GM12878 (cell line): ENCODE measurements around the gene TAF6. TPM values are rescaled to one million over a fixed set of nuclear protein-coding genes. Genes with fewer than 3 reads are reported as not detected.

Experiments used
- ATAC-seq: fragments of 200-7000 bp; cut with Tn5 transposase; 3 replicates; pipeline ENCODE4 v1.9.1; 2020; ENCODE audit warnings: mild to moderate bottlenecking, moderate library complexity
- BruUV-seq: library from RNA; stranded (reverse); fragments of 400-500 nt; replicated peaks from 2 replicates; lab custom pipeline; 2021; lab: Mats Ljungman, UMichigan
- CTCF ChIA-PET: fragments of 300-600 bp; sonication (Branson Sonifier 250); formaldehyde crosslinking; extraction: SDS; loops from one replicate; lab custom pipeline; 2021; ENCODE audit warnings: inconsistent platforms; lab: Yijun Ruan, JAX
- POLR2A ChIA-PET: fragments of 350-600 bp; formaldehyde crosslinking; extraction: SDS; loops from one replicate; lab custom pipeline; 2021; ENCODE audit warnings: inconsistent platforms; lab: Charles Lee
- RAD21 ChIA-PET: fragments of 300-600 bp; sonication (Branson Sonifier 250); formaldehyde crosslinking; loops from one replicate; lab custom pipeline; 2023; ENCODE audit warnings: antibody characterized with exemption; ENCODE audit not compliant: unreplicated experiment; lab: Charles Lee
- SMC1A ChIA-PET: fragments of 300-600 bp; sonication (Branson Sonifier 250); formaldehyde crosslinking; loops from one replicate; lab custom pipeline; 2023; ENCODE audit not compliant: unreplicated experiment, uncharacterized antibody; lab: Charles Lee
- DNase-seq: peaks from one replicate; pipeline ENCODE4 v3.0.0-alpha.2; 2011; ENCODE audit warnings: low read depth, low spot score
- FAIRE-seq: peaks from 3 replicates; lab custom pipeline; 2011; peaks lifted over from hg19 to GRCh38; lab: Jason Lieb, UNC
- H2AFZ ChIP-seq: 2 replicates; pipeline ENCODE4 v1.6.0; 2011; ENCODE audit warnings: low read depth, low read length, control low read depth; ENCODE audit not compliant: control insufficient read depth
- H3K27ac ChIP-seq: 2 replicates; pipeline ENCODE4 v1.5.1; 2011; ENCODE audit warnings: control low read depth; ENCODE audit not compliant: control insufficient read depth, insufficient read depth
- H3K27me3 ChIP-seq, 2 experiments: replicated peaks in 1 of 2; 2 replicates each; pipeline versions ENCODE4 v1.6.0 to v1.6.1; 2011; ENCODE audit warnings: low read length in 1 of 2; ENCODE audit not compliant: control insufficient read depth in 2 of 2, insufficient read depth in 2 of 2
- H3K36me3 ChIP-seq, 2 experiments: 2 replicates each; pipeline ENCODE4 v1.5.1; 2011; ENCODE audit warnings: low read length in 1 of 2; ENCODE audit not compliant: control insufficient read depth in 2 of 2, insufficient read depth in 2 of 2
- H3K4me1 ChIP-seq: 2 replicates; pipeline ENCODE4 v1.6.1; 2011; ENCODE audit warnings: mild to moderate bottlenecking, low read length, moderate library complexity, mixed read lengths; ENCODE audit not compliant: control insufficient read depth, insufficient read depth
- H3K4me2 ChIP-seq: 2 replicates; pipeline ENCODE4 v1.6.0; 2011; ENCODE audit warnings: control low read depth; ENCODE audit not compliant: control insufficient read depth, insufficient read depth
- H3K4me3 ChIP-seq: fragments of 200-600 bp; sonication (generic); 2 replicates; pipeline ENCODE4 v1.5.1; 2016
- H3K79me2 ChIP-seq: 2 replicates; pipeline ENCODE4 v1.6.0; 2011; ENCODE audit warnings: low read length; ENCODE audit not compliant: control insufficient read depth, insufficient read depth
- H3K9ac ChIP-seq: 2 replicates; pipeline ENCODE4 v1.8.0; 2011; ENCODE audit warnings: low read length, control low read depth, mixed read lengths; ENCODE audit not compliant: control insufficient read depth, insufficient read depth
- H3K9me3 ChIP-seq: replicated peaks from 3 replicates; pipeline ENCODE4 v1.5.1; 2011; ENCODE audit warnings: mild to moderate bottlenecking, low read length; ENCODE audit not compliant: control insufficient read depth, insufficient read depth
- H4K20me1 ChIP-seq: 2 replicates; pipeline ENCODE4 v1.6.0; 2011; ENCODE audit not compliant: control insufficient read depth, insufficient read depth
- HDAC2 ChIP-seq: fragments of 200-600 bp; sonication (generic); IDR thresholded peaks from 2 replicates; pipeline ENCODE4 v1.6.1; 2017
- HDGF ChIP-seq: fragments of 450-650 bp; IDR thresholded peaks from 2 replicates; pipeline ENCODE4 v1.6.1; 2016; ENCODE audit warnings: antibody characterized with exemption
- SIX5 ChIP-seq: IDR thresholded peaks from 2 replicates; pipeline ENCODE4 v1.6.1; 2011; ENCODE audit warnings: mild to moderate bottlenecking, low read depth, low read length, moderate library complexity; ENCODE audit not compliant: severe bottlenecking
- STAT3 ChIP-seq: IDR thresholded peaks from 2 replicates; pipeline ENCODE4 v1.6.1; 2011; ENCODE audit warnings: low read depth, low read length, improper control_type of control experiment
- YBX1 ChIP-seq: fragments of 450-650 bp; IDR thresholded peaks from 2 replicates; pipeline ENCODE4 v1.6.1; 2016; ENCODE audit warnings: antibody characterized with exemption
- WGBS: methylation state at CpG from one replicate; pipeline ENCODE4 v1.1.6; 2016; ENCODE audit warnings: low lambda C conversion rate; ENCODE audit not compliant: insufficient replicate concordance, insufficient coverage; ENCODE audit errors: missing lambda C conversion rate; 5-methylcytosine and 5-hydroxymethylcytosine counted together
- in situ Hi-C: fragments of 300-500 bp; cut with MboI; formaldehyde crosslinking; loops from 9 replicates; pipeline ENCODE4 v1.14.3; 2018; ENCODE audit warnings: mixed read lengths
- intact Hi-C: fragments of 100-400 bp; cut with micrococcal nuclease; formaldehyde crosslinking; loops from one replicate; pipeline ENCODE4 v1.14.2; 2022; ENCODE audit not compliant: unreplicated experiment
- polyA plus RNA-seq, 11 experiments: library from polyadenylated mRNA; depleted of rRNA in 4 of 11; unstranded in 6 of 11; stranded (reverse) in 5 of 11; fragments of >200 nt; fragmentation: Nextera tagmentation in 4 of 11; fragmentation: Illumina TruSeq in 1 of 11; extraction: Ambion mirVana in 4 of 11; extraction: Trizol in 1 of 11; gene quantifications; 1 replicate in 1 of 11; 2 replicates in 10 of 11; pipeline versions ENCODE4 v1.2.1 to v1.2.3, GENCODE V29; 2011 to 2016; ENCODE audit warnings: inconsistent platforms in 2 of 11, missing spikeins in 2 of 11, low read depth in 1 of 11
- total RNA-seq, 4 experiments: library from RNA; depleted of rRNA in 3 of 4; stranded (reverse); fragments of >200 nt in 3 of 4; fragmentation: Illumina TruSeq in 1 of 4; extraction: Trizol in 1 of 4; gene quantifications; 2 replicates each; pipeline versions ENCODE4 v1.2.1 to v1.2.3, GENCODE V29; 2013 to 2021
- TF ChIP-seq, protein P1 (sequence below): fragments of 450-650 bp; IDR thresholded peaks from 2 replicates; pipeline ENCODE4 v1.6.1; 2016; ENCODE audit warnings: mild to moderate bottlenecking
- TF ChIP-seq, protein P2 (sequence below): IDR thresholded peaks from 2 replicates; pipeline ENCODE4 v1.6.1; 2011; ENCODE audit warnings: mild to moderate bottlenecking, low read depth, low read length, moderate library complexity; ENCODE audit not compliant: insufficient replicate concordance

Gene TAF6
- total and polyA plus RNA-seq, 10 of the 15 experiments (the other 5 are each of a cell fraction or from before 2014, with no cell fraction given), result 0.27 to 42.6 (median 17.0) TPM

DNA sequence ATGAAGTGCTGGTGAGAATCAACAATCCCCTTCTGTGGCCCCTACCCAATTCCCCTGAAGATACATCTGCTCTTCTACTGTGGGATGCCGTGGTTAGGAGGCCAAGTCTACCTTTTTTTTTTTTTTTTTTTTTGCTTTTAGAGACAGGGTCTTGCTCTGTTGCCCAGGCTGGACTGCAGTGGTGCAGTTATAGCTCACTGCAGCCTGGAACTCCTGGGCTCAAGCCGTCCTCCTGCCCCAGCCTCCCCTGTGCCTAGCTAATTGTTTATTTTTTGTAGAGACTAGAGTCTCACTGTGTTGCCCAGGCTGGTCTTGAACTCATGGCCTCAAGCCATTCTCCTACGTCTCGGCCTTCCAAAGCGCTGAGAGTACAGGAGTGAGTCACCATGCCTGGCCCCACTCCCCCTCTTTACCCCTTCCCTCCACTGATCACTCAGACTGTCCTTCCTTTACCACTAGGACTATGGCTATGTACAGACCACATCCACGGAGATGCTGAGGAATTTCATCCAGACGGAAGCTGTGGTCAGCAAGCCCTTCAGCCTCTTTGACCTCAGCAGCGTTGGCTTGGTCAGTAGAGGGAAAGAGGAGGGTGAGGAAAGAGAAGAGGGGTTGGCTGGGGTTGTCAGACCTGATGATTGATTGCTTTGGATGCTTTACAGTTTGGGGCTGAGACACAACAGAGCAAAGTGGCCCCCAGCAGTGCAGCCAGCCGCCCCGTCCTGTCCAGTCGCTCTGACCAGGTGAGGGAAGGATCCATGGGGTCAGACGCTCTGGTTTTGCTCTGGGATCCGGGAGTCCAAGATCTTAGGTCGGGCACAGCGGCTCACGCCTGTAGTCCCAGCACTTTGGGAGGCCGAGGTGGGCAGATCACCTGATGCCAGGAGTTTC lies 16.0 kb downstream of the TAF6 start:
- RAD21 ChIA-PET, result interaction anchor here (0.9 kb wide), 1 partner anchor 11 kb away, joined by 3 read pairs; no protein-coding TSS in a partner anchor
- Histone ChIP-seq H3K79me2 (peaks cover 29% of the 10 kb centered on the region), H3K36me3 (peaks cover 16 to 17% of the 10 kb centered on the region in 2 experiments), H3K27ac (no peak overlapping the region), H4K20me1 (no peaks in the 10 kb centered on the region), H3K4me3 (no peak overlapping the region), H2AFZ (no peak overlapping the region), H3K4me1 (peaks cover 16% of the 10 kb centered on the region), H3K9me3 (no peaks in the 10 kb centered on the region)
- intact Hi-C loops, result no loop called here
- CTCF ChIA-PET, result no interaction called here
- 86% methylated on average over 16 of the region's 17 CpGs for WGBS
- SMC1A ChIA-PET, result interaction anchor here (0.7 to 1.7 kb wide), 2 partner anchors 15 to 86 kb away, joined by 3 read pairs; no protein-coding TSS in a partner anchor
- in situ Hi-C loops, result no loop called here
- DNase-seq, result no peak
- TF ChIP-seq, protein P1, sequence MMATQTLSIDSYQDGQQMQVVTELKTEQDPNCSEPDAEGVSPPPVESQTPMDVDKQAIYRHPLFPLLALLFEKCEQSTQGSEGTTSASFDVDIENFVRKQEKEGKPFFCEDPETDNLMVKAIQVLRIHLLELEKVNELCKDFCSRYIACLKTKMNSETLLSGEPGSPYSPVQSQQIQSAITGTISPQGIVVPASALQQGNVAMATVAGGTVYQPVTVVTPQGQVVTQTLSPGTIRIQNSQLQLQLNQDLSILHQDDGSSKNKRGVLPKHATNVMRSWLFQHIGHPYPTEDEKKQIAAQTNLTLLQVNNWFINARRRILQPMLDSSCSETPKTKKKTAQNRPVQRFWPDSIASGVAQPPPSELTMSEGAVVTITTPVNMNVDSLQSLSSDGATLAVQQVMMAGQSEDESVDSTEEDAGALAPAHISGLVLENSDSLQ, result peak; percentile 26; the same call in 1 of the 2 replicates
- TF ChIP-seq YBX1, result no peak
- no peak for TF ChIP-seq HDAC2
- no peak for TF ChIP-seq STAT3
- no peak for TF ChIP-seq SIX5
- no peak for TF ChIP-seq HDGF
- TF ChIP-seq, protein P2, sequence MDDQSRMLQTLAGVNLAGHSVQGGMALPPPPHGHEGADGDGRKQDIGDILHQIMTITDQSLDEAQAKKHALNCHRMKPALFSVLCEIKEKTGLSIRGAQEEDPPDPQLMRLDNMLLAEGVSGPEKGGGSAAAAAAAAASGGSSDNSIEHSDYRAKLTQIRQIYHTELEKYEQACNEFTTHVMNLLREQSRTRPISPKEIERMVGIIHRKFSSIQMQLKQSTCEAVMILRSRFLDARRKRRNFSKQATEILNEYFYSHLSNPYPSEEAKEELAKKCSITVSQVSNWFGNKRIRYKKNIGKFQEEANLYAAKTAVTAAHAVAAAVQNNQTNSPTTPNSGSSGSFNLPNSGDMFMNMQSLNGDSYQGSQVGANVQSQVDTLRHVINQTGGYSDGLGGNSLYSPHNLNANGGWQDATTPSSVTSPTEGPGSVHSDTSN, result peak; percentile 33
- TF ChIP-seq, all 136 proteins: peak for 2
- POLR2A ChIA-PET, result interaction anchor here (0.5 to 1.7 kb wide), 8 partner anchors 9 to 374 kb away, joined by 3 to 6 read pairs (median 4); partner anchors contain the start of gene ZKSCAN1
- Histone ChIP-seq H3K4me2 (peak overlapping the region; percentile 36; the same call in 1 of the 2 replicates), H3K9ac (no peak overlapping the region), H3K27me3 (no peaks in the 10 kb centered on the region)
- ATAC-seq (no peak), FAIRE-seq (no peak)
- no TSS peak for BruUV-seq
